Endodermal cell (in vitro differentiated cells): ENCODE results near the gene PDCD5. TPM values are rescaled to one million over a fixed set of nuclear protein-coding genes. Genes with fewer than 3 reads are reported as not detected.

Experiments used
- DNase-seq: peaks from one replicate; pipeline ENCODE4 v3.0.0-alpha.2; 2017
- H3K27ac ChIP-seq: 2 replicates; pipeline ENCODE4 v1.5.1; 2013; ENCODE audit warnings: mild to moderate bottlenecking, low read depth, low read length, moderate library complexity
- H3K27me3 ChIP-seq: 2 replicates; pipeline ENCODE4 v1.6.1; 2013; ENCODE audit warnings: mild to moderate bottlenecking, low read length, moderate library complexity; ENCODE audit not compliant: insufficient read depth, control insufficient read depth, poor library complexity, severe bottlenecking
- H3K36me3 ChIP-seq: 2 replicates; pipeline ENCODE4 v1.7.0; 2013; ENCODE audit warnings: mild to moderate bottlenecking, low read length, moderate library complexity; ENCODE audit not compliant: control insufficient read depth, insufficient read depth
- H3K4me1 ChIP-seq: one replicate; pipeline ENCODE4 v1.7.0; 2013; ENCODE audit warnings: low read length; ENCODE audit not compliant: control insufficient read depth, insufficient read depth
- H3K4me3 ChIP-seq: 2 replicates; pipeline ENCODE4 v1.5.1; 2013; ENCODE audit warnings: mild to moderate bottlenecking, low read length, moderate library complexity
- H3K9ac ChIP-seq: 2 replicates; pipeline ENCODE4 v1.6.1; 2013; ENCODE audit warnings: mild to moderate bottlenecking, low read length, moderate library complexity; ENCODE audit not compliant: poor library complexity, severe bottlenecking; ENCODE audit errors: extremely low read depth
- H3K9me3 ChIP-seq: 2 replicates; pipeline ENCODE4 v1.6.1; 2013; ENCODE audit warnings: mild to moderate bottlenecking, low read length, moderate library complexity; ENCODE audit not compliant: control insufficient read depth
- H3K27ac Mint-ChIP-seq: 2 replicates; pipeline ENCODE4 v1.8.0; 2020; ENCODE audit warnings: mixed read lengths
- H3K27me3 Mint-ChIP-seq: 2 replicates; pipeline ENCODE4 v1.8.0; 2021; ENCODE audit warnings: mild to moderate bottlenecking, mixed read lengths; ENCODE audit not compliant: insufficient read depth
- H3K36me3 Mint-ChIP-seq: 2 replicates; pipeline ENCODE4 v1.8.0; 2020; ENCODE audit warnings: low read depth, mixed read lengths
- H3K4me1 Mint-ChIP-seq: 2 replicates; pipeline ENCODE4 v1.8.0; 2020; ENCODE audit warnings: mixed read lengths
- H3K4me3 Mint-ChIP-seq: 2 replicates; pipeline ENCODE4 v1.8.0; 2020; ENCODE audit warnings: mild to moderate bottlenecking, moderate library complexity, mixed read lengths
- H3K9me3 Mint-ChIP-seq: 2 replicates; pipeline ENCODE4 v1.8.0; 2020; ENCODE audit warnings: mild to moderate bottlenecking, mixed read lengths
- WGBS, 2 experiments: methylation state at CpG; one replicate each; pipeline versions ENCODE4 v1.1.5 to v1.1.7; 2013; ENCODE audit warnings: missing lambda C conversion rate in 2 of 2, mixed read lengths in 1 of 2; ENCODE audit not compliant: insufficient coverage in 1 of 2, insufficient read length in 1 of 2; 5-methylcytosine and 5-hydroxymethylcytosine counted together
- total RNA-seq, 2 donors: library from RNA; stranded (reverse); fragmentation: NEBNext Ultra II Directional in 1 of 2; extraction: Animal tissue kit (Norgen Biotek cat#: 25700) in 1 of 2; gene quantifications; 2 replicates in 1 of 2; 3 replicates in 1 of 2; pipeline ENCODE4 v1.2.1, GENCODE V29; 2021
- TF ChIP-seq, protein P1 (sequence below): fragments of 200-600 bp; sonication (generic); conservative IDR thresholded peaks from 2 replicates; pipeline ENCODE4 v1.5.0; 2021; ENCODE audit warnings: antibody characterized with exemption, mild to moderate bottlenecking

The PDCD5 gene
- total RNA-seq, 2 donors from 2014 or later, result 100 to 102 TPM

DNA sequence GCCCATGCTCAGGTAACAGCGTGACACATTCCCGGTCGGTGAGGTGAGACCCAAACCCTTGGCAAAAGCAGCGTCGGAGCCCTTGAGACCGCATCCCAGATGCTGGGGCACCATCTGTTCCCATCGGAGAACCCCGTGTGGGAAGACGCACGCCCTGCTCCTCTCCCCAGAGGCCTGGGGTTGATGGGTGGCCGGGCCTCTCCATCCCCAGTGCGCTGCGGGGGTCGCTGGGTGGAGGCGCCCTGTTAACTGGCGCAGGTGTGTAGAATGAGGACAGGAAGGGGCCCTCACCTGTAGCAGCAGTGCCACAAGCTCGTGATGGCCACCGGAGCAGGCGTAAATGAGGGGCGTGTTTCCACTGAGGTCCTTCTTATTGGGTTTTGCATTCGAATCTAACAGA lies 24.6 kb downstream of the PDCD5 start:
- H3K27me3 Mint-ChIP-seq, result no peaks in the 10 kb centered on the region
- no peaks in the 10 kb centered on the region for H3K4me1 ChIP-seq
- no peak overlapping the region for H3K4me3 Mint-ChIP-seq
- no peak for DNase-seq
- H3K9ac ChIP-seq, result no peak overlapping the region
- no peak overlapping the region for H3K27ac ChIP-seq
- H3K27ac Mint-ChIP-seq, result no peak overlapping the region
- H3K4me3 ChIP-seq, result no peak overlapping the region
- peaks cover 70% of the 10 kb centered on the region for H3K36me3 ChIP-seq
- H3K27me3 ChIP-seq, result no peaks in the 10 kb centered on the region
- H3K36me3 Mint-ChIP-seq, result peaks cover 64% of the 10 kb centered on the region
- WGBS, 2 experiments, result 95 to 99% methylated on average over 11 to 21 of the region's 21 CpGs
- no peaks in the 10 kb centered on the region for H3K9me3 ChIP-seq
- peaks cover 5% of the 10 kb centered on the region for H3K9me3 Mint-ChIP-seq
- no peaks in the 10 kb centered on the region for H3K4me1 Mint-ChIP-seq
- TF ChIP-seq, protein P1, sequence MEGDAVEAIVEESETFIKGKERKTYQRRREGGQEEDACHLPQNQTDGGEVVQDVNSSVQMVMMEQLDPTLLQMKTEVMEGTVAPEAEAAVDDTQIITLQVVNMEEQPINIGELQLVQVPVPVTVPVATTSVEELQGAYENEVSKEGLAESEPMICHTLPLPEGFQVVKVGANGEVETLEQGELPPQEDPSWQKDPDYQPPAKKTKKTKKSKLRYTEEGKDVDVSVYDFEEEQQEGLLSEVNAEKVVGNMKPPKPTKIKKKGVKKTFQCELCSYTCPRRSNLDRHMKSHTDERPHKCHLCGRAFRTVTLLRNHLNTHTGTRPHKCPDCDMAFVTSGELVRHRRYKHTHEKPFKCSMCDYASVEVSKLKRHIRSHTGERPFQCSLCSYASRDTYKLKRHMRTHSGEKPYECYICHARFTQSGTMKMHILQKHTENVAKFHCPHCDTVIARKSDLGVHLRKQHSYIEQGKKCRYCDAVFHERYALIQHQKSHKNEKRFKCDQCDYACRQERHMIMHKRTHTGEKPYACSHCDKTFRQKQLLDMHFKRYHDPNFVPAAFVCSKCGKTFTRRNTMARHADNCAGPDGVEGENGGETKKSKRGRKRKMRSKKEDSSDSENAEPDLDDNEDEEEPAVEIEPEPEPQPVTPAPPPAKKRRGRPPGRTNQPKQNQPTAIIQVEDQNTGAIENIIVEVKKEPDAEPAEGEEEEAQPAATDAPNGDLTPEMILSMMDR, result no peak

DNA sequence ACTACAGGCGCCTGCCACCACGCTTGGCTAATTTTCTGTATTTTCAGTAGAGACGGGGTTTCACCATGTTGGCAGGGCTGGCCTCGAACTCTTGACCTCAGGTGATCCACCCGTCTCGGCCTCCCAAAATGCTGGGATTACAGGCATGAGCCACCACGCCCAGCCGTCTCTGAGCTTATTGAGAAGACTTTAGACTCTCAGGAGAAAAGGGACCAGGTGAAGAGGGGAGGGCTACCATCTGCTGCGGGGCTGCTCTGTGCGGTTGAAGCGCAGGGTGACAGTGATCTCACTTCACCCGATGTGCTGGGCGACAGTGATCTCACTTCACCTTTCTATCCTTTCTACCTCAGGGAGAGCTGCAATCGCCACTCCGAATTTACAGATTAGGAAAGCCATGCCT lies 25.3 kb downstream of the PDCD5 start:
- H3K27me3 Mint-ChIP-seq, result no peaks in the 10 kb centered on the region
- no peak overlapping the region for H3K27ac Mint-ChIP-seq
- no peaks in the 10 kb centered on the region for H3K27me3 ChIP-seq
- no peak overlapping the region for H3K9ac ChIP-seq
- H3K36me3 ChIP-seq, result peaks cover 71% of the 10 kb centered on the region
- H3K9me3 ChIP-seq, result no peaks in the 10 kb centered on the region
- peaks cover 5% of the 10 kb centered on the region for H3K9me3 Mint-ChIP-seq
- no peaks in the 10 kb centered on the region for H3K4me1 ChIP-seq
- H3K4me1 Mint-ChIP-seq, result no peaks in the 10 kb centered on the region
- no peak overlapping the region for H3K27ac ChIP-seq
- H3K4me3 Mint-ChIP-seq, result no peak overlapping the region
- WGBS, 2 experiments, result 85% methylated on average over 15 of the region's 15 CpGs
- TF ChIP-seq, protein P1, result no peak
- no peak overlapping the region for H3K4me3 ChIP-seq
- DNase-seq, result no peak
- H3K36me3 Mint-ChIP-seq, result peaks cover 62% of the 10 kb centered on the region

DNA sequence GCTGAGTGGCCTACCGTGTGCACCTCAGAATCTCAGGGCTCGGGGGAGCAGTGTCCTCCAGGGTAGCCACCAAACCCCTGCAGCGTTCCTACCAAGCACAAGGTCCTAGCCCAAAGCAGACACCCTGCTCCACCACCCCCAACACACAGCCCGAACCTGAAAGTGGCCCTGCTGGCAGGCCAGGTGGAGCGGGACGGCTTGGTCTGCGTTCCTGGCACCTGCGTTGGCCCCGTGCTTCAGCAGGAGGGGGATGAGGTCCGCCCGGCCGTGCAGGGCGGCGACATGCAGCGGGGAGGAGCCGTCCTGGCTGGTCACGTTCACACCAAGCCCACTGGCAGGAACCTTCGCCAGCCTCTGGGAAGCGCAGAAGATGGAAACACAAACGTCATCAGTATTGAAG lies 26.5 kb downstream of the PDCD5 start:
- no peak overlapping the region for H3K27ac ChIP-seq
- H3K36me3 ChIP-seq, result peaks cover 71% of the 10 kb centered on the region
- WGBS, 2 experiments, result 95 to 96% methylated on average over 17 to 20 of the region's 20 CpGs
- H3K4me1 ChIP-seq, result no peaks in the 10 kb centered on the region
- H3K27me3 ChIP-seq, result no peaks in the 10 kb centered on the region
- no peak for DNase-seq
- H3K9me3 ChIP-seq, result no peaks in the 10 kb centered on the region
- H3K27ac Mint-ChIP-seq, result no peak overlapping the region
- H3K9me3 Mint-ChIP-seq, result peaks cover 5% of the 10 kb centered on the region
- H3K36me3 Mint-ChIP-seq, result peaks cover 63% of the 10 kb centered on the region
- TF ChIP-seq, protein P1, result no peak
- H3K4me3 ChIP-seq, result no peak overlapping the region
- no peak overlapping the region for H3K9ac ChIP-seq
- H3K27me3 Mint-ChIP-seq, result no peaks in the 10 kb centered on the region
- H3K4me3 Mint-ChIP-seq, result no peak overlapping the region
- no peaks in the 10 kb centered on the region for H3K4me1 Mint-ChIP-seq
